SU-DHL-6 (cell line): ENCODE results near the gene CCDC30.

Source experiments
- H2AFZ ChIP-seq: fragments of 200-600 bp; sonication (generic); 2 replicates; pipeline ENCODE4 v1.6.1; 2014; ENCODE audit warnings: low read depth, mild to moderate bottlenecking, moderate library complexity, mixed read lengths, antibody characterized with exemption, low read length; ENCODE audit not compliant: severe bottlenecking
- H3F3A ChIP-seq: fragments of 200-600 bp; shearing (Covaris generic); 2 replicates; pipeline ENCODE4 v1.6.0; 2016; ENCODE audit warnings: antibody characterized with exemption, mild to moderate bottlenecking; ENCODE audit not compliant: insufficient read depth
- H3K27ac ChIP-seq: fragments of 200-600 bp; sonication (generic); 2 replicates; pipeline ENCODE4 v1.5.1; 2016; ENCODE audit warnings: low read depth, mild to moderate bottlenecking, low read length, moderate library complexity, mixed read lengths
- H3K27me3 ChIP-seq: fragments of 200-600 bp; sonication (generic), shearing (Covaris generic); 2 replicates; pipeline ENCODE4 v1.6.0; 2014; ENCODE audit warnings: mild to moderate bottlenecking, low read length
- H3K36me3 ChIP-seq: fragments of 200-600 bp; sonication (generic); 2 replicates; pipeline ENCODE4 v1.6.1; 2014; ENCODE audit warnings: mild to moderate bottlenecking, low read length, mixed read lengths
- H3K4me2 ChIP-seq: fragments of 300-600, 200-600 bp; shearing (Covaris generic), sonication (generic); 2 replicates; pipeline ENCODE4 v1.6.0; 2014; ENCODE audit warnings: low read length, low read depth, mild to moderate bottlenecking; ENCODE audit not compliant: poor library complexity, severe bottlenecking
- H3K4me3 ChIP-seq: fragments of 200-600 bp; sonication (generic); 2 replicates; pipeline ENCODE4 v1.5.1; 2014; ENCODE audit warnings: antibody characterized with exemption, low read length, mild to moderate bottlenecking, mixed read lengths; ENCODE audit not compliant: insufficient read depth, poor library complexity, severe bottlenecking
- H3K79me2 ChIP-seq: fragments of 200-600 bp; sonication (generic); 2 replicates; pipeline ENCODE4 v1.6.1; 2014; ENCODE audit warnings: mild to moderate bottlenecking, low read length, moderate library complexity; ENCODE audit not compliant: insufficient read depth
- H3K9ac ChIP-seq: fragments of 200-600 bp; sonication (generic); 2 replicates; pipeline ENCODE4 v1.7.0; 2014; ENCODE audit warnings: mild to moderate bottlenecking, low read length
- H3K9me2 ChIP-seq: fragments of 200-600 bp; sonication (generic); replicated peaks from 2 replicates; pipeline ENCODE4 v1.6.1; 2014; ENCODE audit warnings: low read length; ENCODE audit not compliant: insufficient read depth
- H3K9me3 ChIP-seq: fragments of 200-600 bp; sonication (generic); 2 replicates; pipeline ENCODE4 v1.6.1; 2014; ENCODE audit warnings: low read length, mixed read lengths; ENCODE audit not compliant: insufficient read depth
- H4K20me1 ChIP-seq: fragments of 200-600 bp; sonication (generic); 2 replicates; pipeline ENCODE4 v1.6.1; 2014; ENCODE audit warnings: low read depth, mild to moderate bottlenecking, antibody characterized with exemption, low read length, moderate library complexity, mixed read lengths
- EZH2phosphoT487 ChIP-seq: fragments of 200-600 bp; sonication (generic), shearing (Covaris generic); conservative IDR thresholded peaks from 2 replicates; pipeline ENCODE4 v1.6.1; 2018; ENCODE audit warnings: mild to moderate bottlenecking, antibody characterized with exemption, low read length, moderate library complexity, mixed read lengths
- TF ChIP-seq, protein P1 (sequence below): fragments of 200-600 bp; sonication (generic); IDR thresholded peaks from one replicate; pipeline ENCODE4 v1.5.1; 2017; ENCODE audit warnings: antibody characterized with exemption, mild to moderate bottlenecking, low read length, moderate library complexity; ENCODE audit not compliant: insufficient read depth, poor library complexity, severe bottlenecking

CCDC30 gene

DNA sequence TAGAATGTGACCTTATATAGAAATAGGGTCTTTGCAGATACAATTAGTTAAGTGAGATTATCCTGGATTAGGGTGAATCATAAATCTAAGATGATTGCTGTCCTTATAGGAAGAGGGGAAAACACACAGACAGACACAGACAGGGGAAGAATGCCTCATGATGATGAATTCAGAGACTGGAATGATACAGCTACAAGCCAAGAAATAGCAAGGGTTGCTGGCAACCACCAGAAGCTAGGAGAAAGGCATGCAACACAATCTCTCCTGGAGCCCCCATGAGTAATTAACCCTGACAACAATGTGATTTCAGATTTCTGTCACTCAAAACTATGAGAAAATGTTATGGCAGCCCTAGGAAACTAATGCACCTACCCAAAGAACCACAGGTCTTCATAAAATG, 176.0 kb downstream of the CCDC30 start:
- H3K9me2 ChIP-seq, result no peaks in the 10 kb centered on the region
- TF ChIP-seq EZH2phosphoT487, result no peak
- TF ChIP-seq, protein P1, sequence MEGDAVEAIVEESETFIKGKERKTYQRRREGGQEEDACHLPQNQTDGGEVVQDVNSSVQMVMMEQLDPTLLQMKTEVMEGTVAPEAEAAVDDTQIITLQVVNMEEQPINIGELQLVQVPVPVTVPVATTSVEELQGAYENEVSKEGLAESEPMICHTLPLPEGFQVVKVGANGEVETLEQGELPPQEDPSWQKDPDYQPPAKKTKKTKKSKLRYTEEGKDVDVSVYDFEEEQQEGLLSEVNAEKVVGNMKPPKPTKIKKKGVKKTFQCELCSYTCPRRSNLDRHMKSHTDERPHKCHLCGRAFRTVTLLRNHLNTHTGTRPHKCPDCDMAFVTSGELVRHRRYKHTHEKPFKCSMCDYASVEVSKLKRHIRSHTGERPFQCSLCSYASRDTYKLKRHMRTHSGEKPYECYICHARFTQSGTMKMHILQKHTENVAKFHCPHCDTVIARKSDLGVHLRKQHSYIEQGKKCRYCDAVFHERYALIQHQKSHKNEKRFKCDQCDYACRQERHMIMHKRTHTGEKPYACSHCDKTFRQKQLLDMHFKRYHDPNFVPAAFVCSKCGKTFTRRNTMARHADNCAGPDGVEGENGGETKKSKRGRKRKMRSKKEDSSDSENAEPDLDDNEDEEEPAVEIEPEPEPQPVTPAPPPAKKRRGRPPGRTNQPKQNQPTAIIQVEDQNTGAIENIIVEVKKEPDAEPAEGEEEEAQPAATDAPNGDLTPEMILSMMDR, result no peak

DNA sequence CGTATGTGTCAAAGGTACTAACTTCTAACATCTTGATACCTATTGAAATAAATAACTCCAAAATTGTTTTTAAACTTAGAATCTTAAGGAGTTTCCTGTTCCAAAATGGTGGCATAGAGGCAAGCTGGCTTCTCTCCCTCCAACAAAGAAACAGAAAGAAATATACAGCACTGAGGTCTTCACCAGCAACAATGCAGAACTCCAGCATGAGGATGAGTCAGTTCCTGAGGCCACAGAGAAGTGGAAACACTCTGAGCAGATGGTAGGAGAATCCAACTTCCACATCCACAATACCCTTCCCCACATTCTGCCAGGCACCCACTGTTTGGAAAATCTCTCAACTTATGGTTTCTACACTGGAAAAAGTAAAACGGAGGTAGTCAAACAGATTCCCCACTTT, 183.0 kb downstream of the CCDC30 start:
- TF ChIP-seq EZH2phosphoT487, result no peak
- TF ChIP-seq, protein P1, result no peak
- Histone ChIP-seq H3K36me3 (no peaks in the 10 kb centered on the region), H3K4me3 (no peak overlapping the region), H3K4me2 (no peak overlapping the region), H3K9me2 (no peaks in the 10 kb centered on the region), H3K9ac (no peak overlapping the region), H3K79me2 (no peaks in the 10 kb centered on the region), H3K9me3 (no peaks in the 10 kb centered on the region), H3F3A (no peaks in the 10 kb centered on the region), H2AFZ (no peak overlapping the region), H4K20me1 (no peaks in the 10 kb centered on the region), H3K27me3 (no peaks in the 10 kb centered on the region), H3K27ac (no peak overlapping the region)

More for the DNA sequence above, 176.0 kb downstream of the CCDC30 start:
- no peak overlapping the region for H3K4me3 ChIP-seq
- no peaks in the 10 kb centered on the region for H3K9me3 ChIP-seq
- H3K4me2 ChIP-seq, result no peak overlapping the region
- no peaks in the 10 kb centered on the region for H3K36me3 ChIP-seq
- H3K27ac ChIP-seq, result no peak overlapping the region
- H4K20me1 ChIP-seq, result no peaks in the 10 kb centered on the region
- no peaks in the 10 kb centered on the region for H3F3A ChIP-seq
- no peak overlapping the region for H2AFZ ChIP-seq
- no peaks in the 10 kb centered on the region for H3K79me2 ChIP-seq
- H3K9ac ChIP-seq, result no peak overlapping the region
- no peaks in the 10 kb centered on the region for H3K27me3 ChIP-seq

DNA sequence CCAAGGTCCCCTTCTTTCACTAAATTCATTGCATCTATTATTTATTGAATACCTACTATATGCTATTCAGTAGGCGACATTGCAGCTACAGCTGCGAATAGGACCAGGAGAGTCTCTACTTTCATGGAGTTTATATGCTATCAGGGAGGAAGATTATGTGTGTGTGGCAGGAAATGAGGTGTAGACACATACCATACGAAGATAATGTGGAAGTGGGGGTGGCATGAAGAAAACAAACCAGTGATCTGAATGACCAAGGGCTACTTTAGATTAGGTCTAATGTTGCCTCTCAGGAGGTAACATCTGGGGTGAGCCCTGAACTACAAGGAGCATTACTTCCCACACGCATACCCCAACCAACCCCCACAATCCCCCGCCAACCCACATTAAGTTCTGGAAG, 194.1 kb downstream of the CCDC30 start:
- H3K4me3 ChIP-seq, result peak overlapping the region; percentile 84
- H2AFZ ChIP-seq, result peak overlapping the region; percentile 74
- peak overlapping the region; percentile 80 for H3K9ac ChIP-seq

More for the DNA sequence above, 194.1 kb downstream of the CCDC30 start:
- Histone ChIP-seq H3K9me2 (no peaks in the 10 kb centered on the region), H3K4me2 (peak overlapping the region; percentile 80), H3K27ac (no peak overlapping the region), H3F3A (peaks cover 6% of the 10 kb centered on the region; the same call in 1 of the 2 replicates), H3K27me3 (no peaks in the 10 kb centered on the region), H3K36me3 (peaks cover 16% of the 10 kb centered on the region), H3K9me3 (no peaks in the 10 kb centered on the region), H3K79me2 (peaks cover 36% of the 10 kb centered on the region), H4K20me1 (no peaks in the 10 kb centered on the region)
- TF ChIP-seq, protein P1, result no peak
- no peak for TF ChIP-seq EZH2phosphoT487
